Stimulated activated naive CD8-positive, alpha-beta T cell treated with anti-CD3 and anti-CD28 coated beads, Interleukin-15, Interleukin-2, amounts not matched to agents 100 ng/mL and 50 ng/mL, for 24 hours (primary cell): ENCODE results near the gene GSTA5.
"Not testable (repeated sequence)": the region's sequence is repeated elsewhere in the genome, so short reads cannot be mapped to it uniquely, and the experiment has no call there.

Source experiments
- H3K27ac Mint-ChIP-seq: one replicate; pipeline ENCODE4 v1.8.0; 2021; ENCODE audit warnings: mild to moderate bottlenecking, mixed read lengths
- H3K27me3 Mint-ChIP-seq: one replicate; pipeline ENCODE4 v1.8.0; 2021; ENCODE audit warnings: mixed read lengths
- H3K36me3 Mint-ChIP-seq: one replicate; pipeline ENCODE4 v1.8.0; 2021; ENCODE audit warnings: low read depth, mixed read lengths
- H3K4me1 Mint-ChIP-seq: one replicate; pipeline ENCODE4 v1.8.0; 2021; ENCODE audit warnings: low read depth, mixed read lengths
- H3K4me3 Mint-ChIP-seq: one replicate; pipeline ENCODE4 v1.8.0; 2021; ENCODE audit warnings: mild to moderate bottlenecking, mixed read lengths
- H3K9me3 Mint-ChIP-seq: one replicate; pipeline ENCODE4 v1.8.0; 2021; ENCODE audit warnings: mixed read lengths

The GSTA5 gene

DNA sequence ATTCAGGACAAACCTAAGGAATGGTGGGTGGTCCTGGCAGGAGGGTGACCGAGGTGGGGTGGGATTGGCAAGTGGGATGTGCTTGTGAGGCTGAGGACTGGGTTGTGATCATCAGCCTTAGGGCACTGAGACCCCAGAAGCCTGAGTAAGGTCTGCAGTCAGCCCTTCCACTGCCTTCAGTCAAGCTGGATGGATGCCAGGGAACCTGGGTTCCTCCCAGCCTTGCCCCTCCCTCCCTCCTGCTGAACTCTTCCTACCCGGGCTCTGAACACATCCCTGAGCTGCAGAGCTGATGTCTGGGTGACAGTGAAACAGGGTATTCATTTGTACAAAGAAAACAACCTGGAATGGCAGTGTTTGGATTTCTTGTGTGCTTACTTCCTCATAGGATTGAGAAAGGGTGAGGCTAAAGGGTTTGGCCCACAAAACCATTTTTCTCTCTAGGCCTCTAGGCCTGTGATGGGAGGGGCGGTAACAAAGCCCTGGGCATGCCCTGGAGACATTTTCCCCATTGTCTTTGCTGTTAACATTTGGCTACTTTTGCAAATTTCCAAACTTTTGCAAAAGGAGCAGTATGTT lies 57.8 kb downstream of the GSTA5 start:
- not testable (repeated sequence) for H3K36me3 Mint-ChIP-seq, H3K9me3 Mint-ChIP-seq
- H3K27me3 Mint-ChIP-seq, result peaks cover 27% of the 10 kb centered on the region

GRCh38 chr6:52782209-52782608 lies 58.4 kb downstream of the GSTA5 start:
- H3K36me3 Mint-ChIP-seq, H3K9me3 Mint-ChIP-seq: not testable (repeated sequence)
- peaks cover 26% of the 10 kb centered on the region for H3K27me3 Mint-ChIP-seq

More for the DNA sequence above, 57.8 kb downstream of the GSTA5 start:
- not testable (repeated sequence) for H3K27ac Mint-ChIP-seq, H3K4me3 Mint-ChIP-seq, H3K4me1 Mint-ChIP-seq

More at GRCh38 chr6:52782209-52782608, 58.4 kb downstream of the GSTA5 start:
- not testable (repeated sequence) for H3K4me3 Mint-ChIP-seq, H3K27ac Mint-ChIP-seq, H3K4me1 Mint-ChIP-seq
